ENCODE results near the gene LRBA.

Gene LRBA

GRCh38 chr4:150315175-150315574 is 699.9 kb downstream of the LRBA start:
- Histone ChIP-seq H3K4me2 (ENCODE audit: low read length) (no peak overlapping the region), H3K79me2 (ENCODE audit: insufficient read depth, low read length) (no peaks in the 10 kb centered on the region), H3K9ac (ENCODE audit: low read length) (no peak overlapping the region), H3K27me3 (ENCODE audit: insufficient read depth, low read length) (no peaks in the 10 kb centered on the region), H3K4me1 (ENCODE audit: insufficient read depth, low read length, severe bottlenecking) (no peaks in the 10 kb centered on the region), H4K20me1 (ENCODE audit: insufficient read depth, low read length) (no peaks in the 10 kb centered on the region), H3K9me3 (ENCODE audit: low read length) (no peaks in the 10 kb centered on the region), H2AFZ (ENCODE audit: low read length) (no peak overlapping the region), H3K36me3 (ENCODE audit: insufficient read depth, low read length) (peaks cover 5% of the 10 kb centered on the region; the same call in 1 of the 2 replicates), H3K9me2 (ENCODE audit: low read depth, low read length) (no peaks in the 10 kb centered on the region), H3K27ac (ENCODE audit: low read depth, low read length, poor library complexity, severe bottlenecking) (no peak overlapping the region), H3K4me3 (ENCODE audit: low read depth, low read length, poor library complexity, severe bottlenecking) (no peak overlapping the region), H3F3A (ENCODE audit: insufficient read depth, low read length) (no peaks in the 10 kb centered on the region)
- no peak for TF ChIP-seq CTCF (IDR thresholded peaks at IDR 0.05; ENCODE audit: low read length)
- TF ChIP-seq EZH2 (IDR thresholded peaks at IDR 0.05; ENCODE audit: borderline replicate concordance, low read length) = no peak

GRCh38 chr4:150314031-150314430 is 701.1 kb downstream of the LRBA start:
- no peak overlapping the region for H3K27ac ChIP-seq (ENCODE audit: low read depth, low read length, poor library complexity, severe bottlenecking)
- no peak overlapping the region for H3K9ac ChIP-seq (ENCODE audit: low read length)
- peaks cover 5% of the 10 kb centered on the region; the same call in 1 of the 2 replicates for H3K36me3 ChIP-seq (ENCODE audit: insufficient read depth, low read length)
- H3F3A ChIP-seq (ENCODE audit: insufficient read depth, low read length) = no peaks in the 10 kb centered on the region
- no peaks in the 10 kb centered on the region for H3K9me2 ChIP-seq (ENCODE audit: low read depth, low read length)
- TF ChIP-seq CTCF (IDR thresholded peaks at IDR 0.05; ENCODE audit: low read length) = no peak
- no peak for TF ChIP-seq EZH2 (IDR thresholded peaks at IDR 0.05; ENCODE audit: borderline replicate concordance, low read length)
- no peaks in the 10 kb centered on the region for H3K79me2 ChIP-seq (ENCODE audit: insufficient read depth, low read length)
- no peaks in the 10 kb centered on the region for H4K20me1 ChIP-seq (ENCODE audit: insufficient read depth, low read length)
- no peak overlapping the region for H3K4me2 ChIP-seq (ENCODE audit: low read length)
- H2AFZ ChIP-seq (ENCODE audit: low read length) = no peak overlapping the region
- no peaks in the 10 kb centered on the region for H3K9me3 ChIP-seq (ENCODE audit: low read length)
- no peaks in the 10 kb centered on the region for H3K4me1 ChIP-seq (ENCODE audit: insufficient read depth, low read length, severe bottlenecking)
- no peak overlapping the region for H3K4me3 ChIP-seq (ENCODE audit: low read depth, low read length, poor library complexity, severe bottlenecking)
- H3K27me3 ChIP-seq (ENCODE audit: insufficient read depth, low read length) = no peaks in the 10 kb centered on the region

GRCh38 chr4:150310159-150310895 is 704.8 kb downstream of the LRBA start:
- H3K9me2 ChIP-seq (ENCODE audit: low read depth, low read length) = no peaks in the 10 kb centered on the region
- no peaks in the 10 kb centered on the region for H3F3A ChIP-seq (ENCODE audit: insufficient read depth, low read length)
- no peak overlapping the region for H3K27ac ChIP-seq (ENCODE audit: low read depth, low read length, poor library complexity, severe bottlenecking)
- TF ChIP-seq EZH2 (IDR thresholded peaks at IDR 0.05; ENCODE audit: borderline replicate concordance, low read length) (no peak), CTCF (IDR thresholded peaks at IDR 0.05; ENCODE audit: low read length) (no peak)
- no peaks in the 10 kb centered on the region for H4K20me1 ChIP-seq (ENCODE audit: insufficient read depth, low read length)
- no peaks in the 10 kb centered on the region for H3K9me3 ChIP-seq (ENCODE audit: low read length)
- no peaks in the 10 kb centered on the region for H3K27me3 ChIP-seq (ENCODE audit: insufficient read depth, low read length)
- H3K4me1 ChIP-seq (ENCODE audit: insufficient read depth, low read length, severe bottlenecking) = no peaks in the 10 kb centered on the region
- no peaks in the 10 kb centered on the region for H3K79me2 ChIP-seq (ENCODE audit: insufficient read depth, low read length)
- H3K36me3 ChIP-seq (ENCODE audit: insufficient read depth, low read length) = peaks cover 5% of the 10 kb centered on the region; the same call in 1 of the 2 replicates
- no peak overlapping the region for H3K9ac ChIP-seq (ENCODE audit: low read length)
- H2AFZ ChIP-seq (ENCODE audit: low read length) = no peak overlapping the region
- H3K4me2 ChIP-seq (ENCODE audit: low read length) = no peak overlapping the region
- H3K4me3 ChIP-seq (ENCODE audit: low read depth, low read length, poor library complexity, severe bottlenecking) = no peak overlapping the region

Measured in OCI-LY1 (cell line).